ELR (cell line): ENCODE results near the gene DMXL1.
"Not testable (repeated sequence)": the region's sequence is repeated elsewhere in the genome, so short reads cannot be mapped to it uniquely, and the experiment has no call there.

Source experiments
- DNase-seq: peaks from one replicate; pipeline ENCODE4 v3.0.0-alpha.2; 2015; ENCODE audit warnings: low read depth

DMXL1 gene

DNA sequence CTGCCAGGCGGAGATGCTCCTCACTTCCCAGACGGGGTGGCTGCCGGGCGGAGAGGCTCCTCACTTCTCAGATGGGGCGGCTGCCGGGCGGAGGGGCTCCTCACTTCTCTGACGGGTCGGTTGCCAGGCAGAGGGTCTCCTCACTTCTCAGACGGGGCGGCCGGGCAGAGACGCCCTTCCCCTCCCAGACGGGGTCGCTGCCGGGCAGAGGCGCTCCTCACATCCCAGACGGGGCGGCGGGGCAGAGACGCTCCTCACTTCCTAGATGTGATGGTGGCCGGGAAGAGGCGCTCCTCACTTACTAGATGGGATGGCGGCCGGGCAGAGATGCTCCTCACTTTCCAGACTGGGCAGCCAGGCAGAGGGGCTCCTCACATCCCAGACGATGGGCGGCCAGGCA lies 51.6 kb downstream of the DMXL1 start:
- DNase-seq: not testable (repeated sequence)

DNA sequence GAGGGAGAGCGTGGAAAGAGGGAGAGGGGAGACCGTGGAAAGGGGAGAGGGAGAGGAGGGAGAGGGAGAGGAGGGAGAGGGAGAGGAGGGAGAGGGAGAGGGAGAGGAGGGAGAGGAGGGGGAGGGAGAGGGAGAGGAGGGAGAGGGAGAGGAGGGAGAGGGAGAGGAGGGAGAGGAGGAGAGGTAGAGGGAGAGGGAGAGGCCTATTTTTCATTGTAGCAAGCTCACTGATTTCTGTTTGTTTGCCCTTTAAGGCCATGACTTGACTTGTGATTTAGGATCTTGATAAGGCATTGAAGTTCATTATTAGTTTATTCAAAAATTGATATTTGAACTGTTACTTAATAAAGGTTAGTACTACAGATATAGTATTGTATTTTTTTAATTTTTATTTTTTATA lies 52.4 kb downstream of the DMXL1 start:
- no peak for DNase-seq

DNA sequence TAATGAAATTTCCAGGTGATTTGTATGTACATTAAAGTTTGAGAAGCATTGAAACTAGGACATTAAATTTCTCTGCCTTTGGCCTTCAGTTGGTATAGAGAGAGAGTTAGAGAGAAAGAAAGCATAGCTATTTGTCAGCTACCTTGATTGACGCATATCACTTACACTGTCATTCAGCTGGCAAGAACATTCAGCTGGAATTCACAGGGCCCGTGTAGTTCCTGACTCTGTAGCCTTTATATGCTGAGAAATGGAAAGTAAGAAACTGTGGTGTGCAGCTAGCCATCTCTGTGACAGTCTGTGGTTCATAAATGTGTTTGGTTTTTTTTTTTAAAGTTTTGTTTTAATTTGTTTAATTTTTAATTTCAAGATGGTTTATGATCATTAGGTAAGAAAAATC lies 58.9 kb downstream of the DMXL1 start:
- DNase-seq: no peak

DNA sequence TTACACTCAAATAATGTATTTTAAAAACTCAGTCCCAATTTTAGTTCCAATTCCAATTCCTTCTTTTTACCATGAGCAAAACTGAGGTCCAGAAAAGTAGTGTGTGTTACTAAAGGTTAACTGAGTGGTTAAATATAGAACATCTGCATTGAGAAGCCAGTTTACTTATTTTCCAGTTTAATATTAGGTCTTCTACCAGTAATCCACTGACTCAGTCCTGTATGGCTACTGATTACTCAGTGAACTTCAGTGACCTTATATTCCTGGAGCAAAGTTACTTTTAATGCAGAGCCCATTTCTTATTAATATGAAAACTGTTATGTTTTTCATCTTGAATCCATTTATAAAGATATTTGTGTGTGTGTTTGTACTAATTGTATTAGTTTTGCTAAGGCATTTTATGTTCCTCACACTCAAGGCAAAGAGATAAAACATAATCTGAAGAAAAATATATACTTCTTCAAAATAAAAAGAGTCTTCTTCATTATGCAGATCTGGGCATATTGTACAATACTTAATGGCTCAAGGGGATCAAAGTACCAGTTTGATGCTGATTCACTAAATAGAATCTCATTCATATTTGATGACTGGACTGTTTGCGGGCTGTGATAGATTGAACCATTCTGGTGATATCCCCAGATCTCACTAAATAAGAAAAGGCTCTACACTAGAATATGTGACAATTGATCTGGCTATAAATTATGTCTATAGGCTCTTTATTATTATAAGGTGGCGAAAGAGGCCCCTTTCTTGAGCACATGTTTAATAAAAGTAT lies 60.8 kb downstream of the DMXL1 start:
- DNase-seq: peak; percentile 11

DNA sequence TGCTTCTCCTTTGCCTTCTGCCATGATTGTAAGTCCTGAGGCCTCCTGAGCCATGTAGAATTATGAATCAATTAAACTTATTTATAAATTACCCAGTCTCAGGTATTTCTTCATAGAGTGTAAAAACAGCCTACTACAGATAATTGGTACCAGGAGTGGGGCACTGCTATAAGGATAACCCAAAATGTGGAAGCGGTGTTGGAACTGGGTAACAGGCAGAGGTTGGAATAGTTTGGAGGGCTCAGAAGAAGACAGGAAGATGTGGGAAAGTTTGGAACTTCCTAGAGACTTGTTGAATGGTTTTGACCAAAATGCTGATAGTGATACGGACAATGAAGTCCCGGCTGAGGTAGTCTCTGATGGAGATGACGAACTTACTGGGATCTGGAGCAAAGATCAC lies 64.9 kb downstream of the DMXL1 start:
- not testable (repeated sequence) for DNase-seq

DNA sequence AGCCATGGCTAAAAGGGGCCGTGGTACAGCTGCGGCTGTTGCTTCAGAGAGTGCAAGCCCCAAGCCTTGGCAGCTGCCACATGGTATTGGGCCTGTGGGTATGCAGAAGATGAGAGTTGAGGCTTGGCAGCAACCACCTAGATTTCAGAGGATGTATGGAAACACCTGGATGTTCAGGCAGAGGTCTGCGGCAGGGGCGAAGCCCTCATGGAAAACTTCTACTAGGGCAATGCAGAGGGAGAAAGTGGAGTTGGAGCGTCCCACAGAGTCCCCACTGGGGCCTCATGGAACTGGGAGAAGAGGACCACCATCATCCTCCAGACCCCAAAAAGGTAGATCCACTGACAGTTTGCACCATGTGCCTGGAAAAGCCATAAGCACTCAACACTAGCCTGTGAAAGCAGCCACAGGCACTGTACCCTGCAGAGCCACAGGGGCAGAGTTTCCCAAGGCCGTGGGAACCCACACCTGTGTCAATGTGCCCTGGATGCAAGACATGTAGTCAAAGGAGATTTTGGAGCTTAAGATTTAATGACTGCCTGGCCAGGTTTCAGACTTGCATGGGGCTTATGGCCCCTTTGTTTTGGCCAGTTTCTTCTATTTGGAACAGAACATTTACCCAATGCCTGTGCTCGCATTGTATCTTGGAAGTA lies 65.9 kb downstream of the DMXL1 start:
- no peak for DNase-seq

DNA sequence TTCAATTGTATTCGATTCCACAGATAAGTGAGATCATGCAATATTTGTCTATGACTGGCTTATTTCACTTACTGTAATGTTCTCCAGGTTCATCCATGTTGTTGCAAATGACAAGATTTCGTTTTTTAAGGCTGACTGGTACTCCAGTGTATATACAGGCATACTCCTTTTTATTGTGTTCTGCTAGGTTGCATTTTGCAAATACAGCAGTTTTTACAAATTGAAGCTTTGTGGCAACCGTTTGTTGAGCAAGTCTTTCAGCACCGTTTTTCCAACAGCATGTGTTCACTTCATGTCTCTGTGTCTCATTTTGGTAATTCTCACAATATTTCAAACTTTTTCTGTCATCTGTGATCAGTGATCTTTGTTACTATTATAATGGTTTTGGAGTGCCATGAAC lies 82.7 kb downstream of the DMXL1 start:
- no peak for DNase-seq

DNA sequence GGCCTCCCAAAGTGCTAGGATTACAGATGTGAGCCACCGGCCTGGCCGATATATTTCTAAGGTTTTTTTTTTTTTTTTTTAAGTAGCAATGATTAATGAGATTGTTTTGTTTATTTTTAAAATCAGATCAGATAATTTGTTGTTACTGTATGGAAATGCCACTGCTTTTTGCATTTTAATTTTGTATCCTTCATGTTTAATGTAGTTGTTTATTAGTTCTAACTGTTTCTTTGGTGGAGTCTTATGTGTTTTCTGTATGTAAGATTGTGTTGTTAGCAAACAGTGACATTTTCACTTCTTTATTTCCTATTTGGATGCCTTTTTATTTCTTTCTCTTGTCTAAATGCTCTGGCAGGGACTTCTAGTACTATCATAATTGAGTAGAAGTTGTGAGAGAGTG lies 87.3 kb downstream of the DMXL1 start:
- DNase-seq: no peak

DNA sequence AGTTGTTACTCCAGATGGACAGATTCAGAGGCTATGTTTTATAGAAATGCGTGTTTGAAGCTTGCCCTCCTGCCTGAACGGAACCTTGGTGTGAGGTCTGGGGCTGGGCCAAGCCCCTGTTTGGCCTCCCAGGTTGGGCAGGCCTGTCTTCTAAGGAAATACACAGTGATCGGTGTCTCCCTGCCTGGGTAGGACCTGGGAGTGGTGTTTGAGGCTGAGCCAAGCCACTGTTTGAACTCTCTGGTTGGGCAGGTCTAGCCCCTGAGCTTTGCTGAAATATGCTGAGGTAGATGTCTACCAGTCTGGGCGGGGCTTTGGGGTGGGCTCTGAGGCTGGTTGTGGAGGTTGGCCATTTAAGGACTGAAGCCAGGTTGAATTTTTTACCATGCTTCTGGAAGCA lies 90.5 kb downstream of the DMXL1 start:
- no peak for DNase-seq

DNA sequence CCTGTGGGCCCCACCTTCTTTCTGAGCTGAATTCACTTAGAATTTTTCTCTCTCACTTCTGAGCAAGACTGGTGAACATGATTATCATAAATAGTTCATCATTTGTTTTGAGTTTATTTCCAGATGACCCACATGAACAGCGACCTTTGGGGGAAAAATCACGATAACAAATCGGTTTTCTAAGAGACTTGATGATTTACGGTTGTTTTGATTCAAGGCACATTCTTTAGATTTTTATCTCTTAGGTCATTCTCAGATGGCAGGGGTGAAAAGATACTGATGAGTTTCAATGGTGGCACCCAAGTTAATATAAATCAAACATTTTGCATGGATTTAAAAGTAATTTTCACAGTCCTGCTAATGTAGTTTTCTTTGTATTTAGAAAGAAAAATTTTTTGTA lies 95.1 kb downstream of the DMXL1 start:
- peak; percentile 63 for DNase-seq

DNA sequence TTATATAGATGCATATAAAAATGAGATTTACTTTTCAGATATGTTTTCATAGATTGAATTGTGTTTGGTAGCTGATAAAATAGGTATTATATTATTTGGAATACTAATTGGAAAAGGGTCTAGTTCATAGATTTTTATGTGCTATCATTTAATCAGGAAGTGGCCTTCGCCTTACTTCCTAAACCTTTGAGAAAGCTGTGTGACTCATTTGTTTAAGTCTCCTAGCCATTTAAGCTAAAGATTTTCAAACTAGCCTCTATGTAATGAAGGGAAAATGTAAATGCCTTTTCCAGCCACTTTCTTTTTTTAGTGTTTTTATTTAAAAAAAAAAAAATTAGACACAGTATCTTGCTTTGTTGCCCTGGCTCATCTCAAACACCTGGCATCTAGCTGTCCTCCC lies 97.5 kb downstream of the DMXL1 start:
- peak; percentile 65 for DNase-seq

DNA sequence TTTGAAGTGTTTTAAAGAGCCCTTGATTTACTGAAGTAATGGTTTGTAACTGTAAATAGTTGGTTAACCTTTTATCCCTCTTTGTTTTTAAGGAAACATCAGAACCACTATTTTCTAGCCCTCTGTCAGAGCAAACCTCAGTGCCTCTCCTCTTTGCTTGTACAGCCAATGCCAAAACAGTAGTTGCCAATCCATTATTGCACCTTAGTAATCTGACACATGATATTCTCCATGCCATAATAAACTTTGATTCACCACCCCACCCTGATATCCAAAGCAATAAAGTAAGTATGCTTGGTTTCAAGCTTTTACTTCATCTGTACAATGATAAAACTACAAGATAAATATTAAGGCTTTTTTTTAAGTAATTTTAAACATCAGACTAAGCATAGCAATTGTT lies 100.8 kb downstream of the DMXL1 start:
- DNase-seq: no peak

DNA sequence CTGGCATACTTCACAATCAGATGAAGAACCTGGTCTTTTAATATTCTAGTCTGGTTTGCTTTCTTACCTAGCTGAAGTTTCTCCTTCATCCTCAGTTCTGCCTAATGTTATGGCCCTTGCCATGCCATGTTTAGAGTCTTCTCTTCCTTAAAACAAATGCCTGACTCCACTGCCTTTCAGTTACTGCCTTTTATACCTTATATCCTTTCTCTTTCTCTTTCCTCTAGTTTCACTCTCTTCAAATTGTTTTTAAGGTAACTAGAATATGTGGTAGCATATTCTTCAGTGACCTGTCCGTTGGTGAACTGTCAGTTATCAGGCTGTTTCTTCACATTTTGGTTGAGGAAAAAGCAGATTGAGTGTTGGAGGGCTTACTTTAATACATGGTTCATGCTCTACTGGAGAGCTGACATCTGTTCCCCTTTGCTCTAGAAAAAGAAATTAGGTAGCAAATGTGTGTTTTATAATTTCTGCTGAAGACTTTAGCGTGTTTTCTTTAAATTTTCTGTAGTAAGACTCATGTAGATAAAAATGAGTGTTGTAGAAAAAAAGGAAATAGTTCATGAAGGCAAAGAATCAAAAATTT lies 103.8 kb downstream of the DMXL1 start:
- no peak for DNase-seq

DNA sequence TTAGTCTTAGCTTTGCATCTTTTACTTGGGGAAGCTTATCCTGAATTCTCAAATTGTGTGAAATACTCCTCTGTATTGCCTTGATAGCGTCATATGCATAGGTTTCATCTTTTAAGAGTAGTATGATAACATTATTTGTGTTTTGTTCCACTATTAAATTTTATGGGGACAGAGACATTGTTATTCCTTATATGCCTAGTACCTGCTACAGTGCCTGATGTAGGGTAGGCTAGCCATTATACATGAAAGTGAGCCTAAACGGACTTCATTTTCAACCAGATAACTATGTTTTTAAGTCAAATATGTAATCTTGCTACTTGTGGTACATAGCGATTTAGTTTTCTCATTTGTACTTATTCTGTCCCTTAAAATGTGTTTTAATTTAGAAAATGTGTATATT lies 105.9 kb downstream of the DMXL1 start:
- no peak for DNase-seq

DNA sequence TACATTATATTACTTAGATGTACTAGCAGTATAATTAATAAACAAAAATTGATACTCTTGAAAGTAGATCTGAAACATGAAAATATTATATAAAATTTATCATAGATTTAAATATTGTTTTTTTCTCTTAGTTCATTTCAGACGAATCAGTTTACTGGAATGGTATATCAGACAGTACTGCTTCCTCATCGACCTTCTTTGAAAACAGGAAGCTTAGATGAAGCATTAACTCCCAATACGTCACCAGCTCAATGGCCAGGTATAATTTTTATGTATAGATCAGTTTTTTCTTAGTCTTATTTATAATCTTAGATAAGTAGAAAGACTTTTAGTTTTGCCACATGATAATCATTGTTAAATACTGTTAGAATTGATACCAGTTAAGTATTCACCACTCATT lies 106.3 kb downstream of the DMXL1 start:
- DNase-seq: no peak

DNA sequence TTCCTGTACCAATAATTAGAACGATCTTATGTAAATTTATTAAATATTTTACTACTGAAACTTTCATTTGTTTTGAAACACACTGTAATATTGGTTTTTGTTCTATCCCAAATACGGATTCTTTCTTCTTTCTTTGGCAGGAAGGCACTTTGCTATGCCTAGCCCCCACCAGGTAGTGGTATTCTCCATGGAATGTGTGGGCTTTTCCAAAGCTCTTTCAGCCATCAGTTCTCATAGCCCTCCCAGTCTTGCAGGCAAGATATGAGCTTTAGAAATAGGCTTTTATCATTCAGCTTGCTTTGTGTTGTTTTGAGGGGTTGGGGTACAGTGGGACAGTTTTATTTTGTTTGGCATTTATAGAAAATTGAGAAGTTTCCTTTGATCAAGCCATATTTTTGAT lies 107.5 kb downstream of the DMXL1 start:
- no peak for DNase-seq

DNA sequence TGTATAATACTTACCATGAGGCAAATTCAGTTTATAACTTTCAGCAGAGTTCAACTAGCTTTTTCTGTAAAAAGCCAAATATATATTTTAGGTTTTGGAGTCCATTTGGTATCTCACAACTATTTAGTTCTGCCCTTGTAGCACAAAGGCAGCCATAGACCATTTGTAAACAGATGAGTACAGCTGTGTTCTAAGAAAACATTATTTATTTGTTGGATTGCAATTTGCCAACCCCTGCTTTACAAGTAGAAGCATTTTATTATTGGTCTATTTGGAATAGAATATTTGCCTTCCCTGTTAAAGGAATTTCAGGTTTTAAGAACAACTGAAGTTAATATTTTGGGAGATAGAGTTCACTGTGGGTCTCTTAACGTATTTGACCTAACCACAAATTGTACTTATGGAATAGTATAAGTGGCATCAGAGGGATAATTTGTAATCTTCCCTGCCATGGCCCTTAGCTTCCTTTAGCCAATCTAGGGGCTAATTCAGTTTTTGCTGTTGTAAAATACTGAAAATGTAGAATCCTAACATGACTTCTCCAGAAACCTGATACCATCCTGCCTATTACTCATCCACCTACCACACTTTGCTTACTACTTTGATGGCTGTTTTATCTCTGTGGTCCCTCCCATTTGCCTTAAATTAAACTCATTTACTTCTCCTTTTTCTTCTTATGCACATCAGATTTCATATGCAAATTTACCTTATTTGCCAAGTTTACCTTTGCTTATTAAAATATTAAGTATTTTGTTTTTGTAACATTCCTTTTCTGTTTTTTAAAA lies 109.2 kb downstream of the DMXL1 start:
- peak; percentile 40 for DNase-seq

DNA sequence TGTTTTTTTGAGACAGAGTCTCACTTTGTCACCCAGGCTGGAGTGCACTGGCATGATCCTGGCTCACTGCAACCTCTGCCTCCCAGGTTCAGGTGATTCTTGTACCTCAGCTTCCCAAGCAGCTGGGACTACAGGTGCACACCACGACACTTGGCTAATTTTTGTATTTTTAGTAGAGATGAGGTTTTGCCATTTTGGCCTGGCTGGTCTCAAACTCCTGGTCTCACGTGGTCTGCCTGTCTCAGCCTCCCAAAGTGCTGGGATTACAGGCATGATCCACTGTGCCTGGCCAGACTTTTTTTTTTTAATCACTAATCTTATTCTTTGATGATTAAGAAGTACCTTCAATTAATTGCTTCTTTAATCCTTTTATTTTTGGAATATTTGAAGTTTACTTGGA lies 114.6 kb downstream of the DMXL1 start:
- DNase-seq: not testable (repeated sequence)

DNA sequence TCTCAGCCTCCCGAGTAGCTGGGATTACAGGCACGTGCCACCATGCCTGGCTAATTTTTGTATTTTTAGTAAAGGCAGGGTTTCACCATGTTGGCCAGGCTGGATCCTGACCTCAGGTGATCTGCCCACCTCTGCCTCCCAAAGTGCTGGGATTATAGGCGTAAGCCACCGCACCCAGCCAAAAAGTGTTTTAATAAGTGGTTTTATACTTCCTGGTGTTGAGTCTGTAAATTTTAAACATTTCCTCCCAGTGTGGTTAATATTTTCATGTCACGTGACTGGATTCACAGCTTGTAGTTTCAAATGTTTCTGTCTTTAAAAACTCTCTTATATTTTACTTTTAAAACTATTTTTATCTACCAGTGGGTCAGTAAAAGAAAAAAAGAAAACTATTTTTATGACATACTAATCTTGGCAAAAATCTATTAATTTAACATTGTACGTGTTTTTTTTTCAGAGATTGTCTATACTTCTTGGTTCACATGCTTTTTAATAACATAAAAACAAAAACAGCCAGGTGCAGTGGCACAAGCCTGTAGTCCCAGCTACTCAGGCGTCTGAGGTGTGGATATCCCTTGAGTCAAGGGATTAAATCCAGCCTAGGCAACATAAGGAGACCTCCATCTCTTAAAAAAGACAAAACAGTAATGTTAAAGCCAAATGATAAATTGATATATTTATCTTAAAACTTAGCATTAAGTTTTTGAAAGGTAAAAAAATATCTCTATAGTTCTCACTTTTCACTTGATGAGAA lies 117.1 kb downstream of the DMXL1 start:
- no peak for DNase-seq

DNA sequence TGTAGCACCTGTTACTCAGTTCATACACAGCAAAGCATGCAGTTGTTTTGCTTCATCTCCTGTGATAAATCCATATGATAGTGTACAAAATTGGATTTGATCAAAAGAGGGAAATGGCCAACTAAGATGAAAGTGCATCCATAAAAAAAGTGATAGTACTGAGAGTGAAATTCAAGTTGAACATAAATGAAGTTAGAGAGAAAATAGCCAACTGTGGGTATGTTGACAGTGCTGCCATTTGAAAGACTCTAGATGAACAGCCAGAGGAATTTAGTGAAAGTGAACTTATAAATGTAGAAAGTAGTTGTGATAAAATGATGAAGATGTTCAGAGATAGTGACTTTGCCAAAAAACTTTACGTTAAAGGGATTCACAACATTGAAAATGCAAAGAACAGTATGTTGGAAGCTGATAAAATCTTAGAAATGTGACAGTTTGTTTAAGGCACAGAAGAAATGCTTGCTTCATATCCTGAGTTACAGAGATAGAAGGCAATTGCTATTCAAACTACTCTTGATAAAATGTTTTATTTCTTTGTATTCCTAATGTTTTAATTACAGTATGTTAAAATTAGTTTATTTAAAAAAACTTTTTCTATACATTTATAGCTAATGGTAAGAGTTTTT lies 119.7 kb downstream of the DMXL1 start:
- DNase-seq: no peak

DNA sequence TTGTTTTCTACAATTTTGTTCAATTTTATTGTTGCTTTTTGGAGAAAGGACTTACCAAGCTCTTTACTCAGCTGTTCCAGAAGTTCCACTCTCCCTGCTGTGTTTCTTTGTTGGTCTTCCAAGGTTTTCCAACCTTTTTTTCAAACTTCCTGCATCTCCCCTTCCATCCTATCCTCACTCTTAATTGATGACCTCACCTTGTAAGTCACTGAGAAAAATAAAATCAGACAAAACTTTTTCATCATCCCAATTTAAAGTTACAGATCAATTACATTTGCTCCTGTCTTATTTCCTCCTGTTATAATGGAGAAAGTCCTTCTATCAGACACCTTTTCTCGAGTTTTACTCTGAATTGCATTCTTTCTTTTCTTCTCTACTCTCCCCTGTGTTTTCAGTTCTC lies 121.1 kb downstream of the DMXL1 start:
- DNase-seq: no peak

DNA sequence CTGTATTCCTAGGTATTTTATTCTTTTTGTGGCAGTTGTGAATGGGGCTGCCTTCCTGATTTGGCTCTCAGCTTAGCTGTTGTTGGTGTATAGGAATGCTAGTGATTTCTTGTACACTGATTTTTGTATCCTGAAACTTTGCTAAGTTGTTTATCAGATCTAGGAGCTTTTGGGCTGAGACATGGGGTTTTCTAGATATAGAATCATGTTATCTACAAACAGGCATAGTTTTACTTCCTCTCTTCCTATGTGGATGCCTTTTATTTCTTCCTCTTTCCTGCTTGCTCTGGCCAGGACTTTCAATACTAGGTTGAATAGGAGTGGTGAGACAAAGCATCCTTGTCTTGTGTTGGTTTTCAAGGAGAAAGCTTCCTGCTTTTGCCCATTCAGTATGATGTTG lies 129.9 kb downstream of the DMXL1 start:
- no peak for DNase-seq
